GM12892 (cell line): ENCODE data around the gene EREG. TPM values are rescaled to one million over a fixed set of nuclear protein-coding genes. Genes with fewer than 3 reads are reported as not detected.

Experiments used
- DNase-seq: peaks from one replicate; pipeline ENCODE4 v3.0.0; 2011; ENCODE audit not compliant: insufficient read length
- FAIRE-seq: peaks from 2 replicates; lab custom pipeline; 2011; peaks lifted over from hg19 to GRCh38; lab: Jason Lieb, UNC
- POLR2A ChIP-seq: IDR thresholded peaks from 2 replicates; pipeline ENCODE4 v1.6.1; 2011; ENCODE audit warnings: low read depth, low read length, control low read depth
- POLR2AphosphoS5 ChIP-seq: IDR thresholded peaks from 2 replicates; pipeline ENCODE4 v1.6.1; 2011; ENCODE audit warnings: low read depth, low read length, control low read depth
- TAF1 ChIP-seq: IDR thresholded peaks from 2 replicates; pipeline ENCODE4 v1.6.1; 2011; ENCODE audit warnings: low read depth, mild to moderate bottlenecking, control low read depth, low read length, borderline replicate concordance
- polyA plus RNA-seq: library from polyadenylated mRNA; unstranded; fragments of >200 nt; gene quantifications from one replicate; pipeline ENCODE4 v1.2.1, GENCODE V29; 2012; ENCODE audit warnings: missing spikeins, inconsistent platforms; ENCODE audit not compliant: missing spikeins

EREG gene, protein sequence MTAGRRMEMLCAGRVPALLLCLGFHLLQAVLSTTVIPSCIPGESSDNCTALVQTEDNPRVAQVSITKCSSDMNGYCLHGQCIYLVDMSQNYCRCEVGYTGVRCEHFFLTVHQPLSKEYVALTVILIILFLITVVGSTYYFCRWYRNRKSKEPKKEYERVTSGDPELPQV
- polyA plus RNA-seq = not detected

- TF ChIP-seq POLR2A (no peak), TAF1 (no peak), POLR2AphosphoS5 (no peak)
- DNase-seq = no peak
- FAIRE-seq = no peak
Measured at GRCh38 chr4:74364652-74365491, at the start of gene EREG. EREG (plus strand) TSS chr4:74365145; CDS start chr4:74365309, 164 bp downstream.

DNA sequence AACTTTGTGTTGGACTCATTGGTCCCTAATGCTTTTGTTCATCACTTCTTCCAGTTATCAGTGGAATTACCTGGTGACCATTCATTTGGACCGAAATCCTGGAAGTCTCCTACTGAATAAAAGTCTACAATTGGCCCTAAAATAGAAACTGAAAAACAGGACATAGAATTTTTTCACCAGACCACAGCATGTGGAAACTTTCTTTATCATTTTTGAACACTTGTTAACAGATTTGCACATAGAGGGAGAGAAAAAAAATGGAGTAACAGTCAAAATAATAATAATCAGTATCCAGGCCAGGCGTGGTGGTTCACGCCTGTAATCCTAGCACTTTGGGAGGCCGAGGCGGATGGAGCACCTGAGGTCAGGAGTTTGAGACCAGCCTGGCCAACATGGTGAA lies 49.6 kb upstream of the EREG start:
- FAIRE-seq = no peak
- no peak for DNase-seq
- TF ChIP-seq TAF1 = no peak
- no peak for TF ChIP-seq POLR2AphosphoS5
- TF ChIP-seq POLR2A = no peak

GRCh38 chr4:74316397-74316796 lies 48.5 kb upstream of the EREG start:
- no peak for DNase-seq
- TF ChIP-seq TAF1 (no peak), POLR2A (no peak), POLR2AphosphoS5 (no peak)

DNA sequence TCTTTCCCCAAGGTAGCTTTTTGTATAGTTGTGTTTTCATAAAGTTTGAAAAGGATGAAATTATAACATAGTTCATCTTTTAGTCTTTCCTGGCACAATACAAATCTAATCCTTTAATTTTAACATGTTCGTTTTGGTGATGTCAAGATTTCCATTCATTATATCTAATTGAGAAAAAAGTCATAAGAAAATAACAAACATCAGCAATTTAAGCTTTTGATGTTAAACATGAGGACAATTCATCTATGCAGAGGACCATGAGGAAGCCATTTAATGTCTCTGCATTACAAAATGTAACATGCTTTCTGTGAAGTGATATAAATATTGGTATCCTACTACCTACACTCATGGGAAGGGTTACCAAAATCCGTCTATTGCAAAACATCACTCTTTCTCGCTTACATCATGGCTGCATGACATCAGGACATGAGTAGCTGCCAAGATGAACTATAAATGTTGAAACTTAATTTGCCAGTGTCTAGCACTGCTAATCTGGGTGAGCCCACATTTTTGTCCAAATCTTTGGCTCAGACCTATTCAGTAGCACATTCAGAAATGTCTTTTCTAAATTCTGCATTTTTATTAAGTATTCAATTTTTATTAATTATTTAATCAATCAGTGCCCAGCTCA lies 47.2 kb upstream of the EREG start:
- no peak for TF ChIP-seq POLR2A
- TF ChIP-seq POLR2AphosphoS5 = no peak
- no peak for TF ChIP-seq TAF1
- FAIRE-seq (no peak), DNase-seq (no peak)

More at GRCh38 chr4:74316397-74316796, 48.5 kb upstream of the EREG start:
- FAIRE-seq = no peak

GRCh38 chr4:74318276-74318675 lies 46.7 kb upstream of the EREG start:
- DNase-seq (no peak), FAIRE-seq (no peak)
- TF ChIP-seq POLR2A (no peak), TAF1 (no peak), POLR2AphosphoS5 (no peak)

DNA sequence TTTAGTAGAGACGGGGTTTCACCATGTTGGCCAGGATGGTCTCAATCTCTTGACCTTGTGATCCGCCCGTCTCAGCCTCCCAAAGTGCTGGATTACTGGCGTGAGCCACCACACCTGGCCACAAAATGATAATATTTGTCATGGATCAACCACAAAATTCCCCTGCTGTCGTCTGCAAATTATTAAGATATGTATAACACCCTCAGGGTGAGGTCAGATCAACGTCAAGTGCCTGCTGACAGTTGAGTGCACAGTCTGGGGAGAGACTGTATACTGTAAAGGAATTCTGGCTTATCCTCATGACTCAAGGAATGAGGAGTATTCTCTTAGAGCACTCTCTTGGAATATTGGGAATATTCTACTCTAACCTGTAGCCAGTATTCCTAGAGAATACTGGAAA lies 45.5 kb upstream of the EREG start:
- FAIRE-seq (no peak), DNase-seq (no peak)
- no peak for TF ChIP-seq POLR2A
- TF ChIP-seq POLR2AphosphoS5 = no peak
- no peak for TF ChIP-seq TAF1

DNA sequence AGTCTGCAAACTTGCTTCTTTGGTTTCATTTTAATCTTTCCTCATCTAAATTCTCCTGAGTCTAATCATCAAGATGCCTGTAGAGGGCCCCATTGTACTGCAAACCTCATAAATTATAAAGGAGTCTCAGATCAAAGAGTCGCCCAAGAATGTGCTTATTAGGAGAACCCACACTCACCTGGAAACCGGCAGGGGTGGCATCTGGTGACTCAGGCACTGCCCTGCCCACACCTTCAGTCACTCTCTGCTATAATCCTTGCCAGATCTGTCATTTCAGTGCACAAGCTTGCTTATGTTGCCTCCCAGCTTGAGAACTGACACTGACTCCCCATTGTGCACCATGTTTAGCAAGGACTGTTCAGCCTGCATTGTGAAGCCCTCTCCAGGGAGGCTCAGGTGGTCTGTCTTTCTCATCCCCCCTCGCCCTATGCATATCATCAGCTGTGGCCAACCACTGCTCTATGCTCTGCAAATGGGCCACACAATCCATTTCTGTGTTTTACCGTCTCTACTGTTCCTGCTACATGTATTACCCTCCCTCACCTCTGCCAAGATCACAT lies 44.3 kb upstream of the EREG start:
- DNase-seq (no peak), FAIRE-seq (no peak)
- no peak for TF ChIP-seq TAF1

- DNase-seq = no peak
- TF ChIP-seq POLR2A = no peak
- TF ChIP-seq POLR2AphosphoS5 = no peak
- no peak for TF ChIP-seq TAF1
- FAIRE-seq = no peak
Measured at GRCh38 chr4:74322301-74322700, 42.6 kb upstream of the EREG start.

- TF ChIP-seq TAF1 (no peak), POLR2A (no peak), POLR2AphosphoS5 (no peak)
- no peak for DNase-seq
- no peak for FAIRE-seq
Measured at GRCh38 chr4:74323663-74324062, 41.3 kb upstream of the EREG start.

DNA sequence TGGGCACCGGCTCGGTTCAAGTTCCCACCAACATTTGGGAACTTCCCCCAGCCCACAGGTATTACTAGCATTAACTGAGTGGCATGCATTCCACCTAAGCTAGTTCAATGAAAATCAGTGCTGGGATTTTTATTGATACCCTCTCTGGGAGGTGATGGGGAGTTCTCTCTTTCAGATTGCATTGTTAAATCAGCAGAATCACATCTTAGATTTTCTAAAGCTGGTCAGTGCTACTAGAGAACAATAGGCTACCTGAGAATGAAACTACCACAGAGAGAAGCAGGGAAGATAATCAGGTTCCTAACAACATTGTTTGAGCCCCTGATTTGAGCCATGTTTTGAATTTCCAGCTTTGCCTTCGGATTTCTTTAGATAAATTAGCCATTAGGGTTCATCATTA lies 40.7 kb upstream of the EREG start:
- TF ChIP-seq POLR2AphosphoS5 = no peak
- TF ChIP-seq POLR2A = no peak
- no peak for DNase-seq
- no peak for FAIRE-seq

- TF ChIP-seq POLR2AphosphoS5 (no peak), TAF1 (no peak), POLR2A (no peak)
- FAIRE-seq (no peak), DNase-seq (no peak)
Measured at GRCh38 chr4:74325886-74326285, 39.1 kb upstream of the EREG start.

- TF ChIP-seq POLR2A (no peak), POLR2AphosphoS5 (no peak), TAF1 (no peak)
- DNase-seq = no peak
- FAIRE-seq = no peak
Measured at GRCh38 chr4:74327762-74328161, 37.2 kb upstream of the EREG start.
